HEK293 (cell line): ENCODE measurements around the gene CFAP97.

ENCODE experiments used
- CTCF ChIP-seq: fragments of 450-650 bp; formaldehyde crosslinking; IDR thresholded peaks from 2 replicates; pipeline ENCODE4 v1.5.1; 2016; ENCODE audit warnings: missing biosample characterization, missing genetic modification characterization
- RBAK ChIP-seq: fragments of 450-650 bp; formaldehyde crosslinking; IDR thresholded peaks from 2 replicates; pipeline ENCODE4 v1.5.1; 2016; ENCODE audit warnings: missing biosample characterization, missing genetic modification characterization
- REST ChIP-seq: fragments of 450-650 bp; formaldehyde crosslinking; IDR thresholded peaks from 2 replicates; pipeline ENCODE4 v1.5.1; 2016; ENCODE audit warnings: missing biosample characterization, missing genetic modification characterization
- SP7 ChIP-seq: fragments of 450-650 bp; formaldehyde crosslinking; IDR thresholded peaks from 2 replicates; pipeline ENCODE4 v1.5.1; 2016; ENCODE audit warnings: missing biosample characterization, missing genetic modification characterization
- TSHZ1 ChIP-seq: fragments of 450-650 bp; formaldehyde crosslinking; IDR thresholded peaks from 2 replicates; pipeline ENCODE4 v1.5.1; 2016; ENCODE audit warnings: missing biosample characterization, missing genetic modification characterization, borderline replicate concordance
- YY1 ChIP-seq: fragments of 450-650 bp; formaldehyde crosslinking; IDR thresholded peaks from 2 replicates; pipeline ENCODE4 v1.5.1; 2018; ENCODE audit warnings: missing biosample characterization, missing genetic modification characterization
- ZNF239 ChIP-seq: fragments of 450-650 bp; formaldehyde crosslinking; IDR thresholded peaks from 2 replicates; pipeline ENCODE4 v1.5.1; 2016; ENCODE audit warnings: missing biosample characterization, missing genetic modification characterization
- ZNF843 ChIP-seq: fragments of 450-650 bp; formaldehyde crosslinking; IDR thresholded peaks from 2 replicates; pipeline ENCODE4 v1.5.1; 2016; ENCODE audit warnings: missing biosample characterization, missing genetic modification characterization

GRCh38 chr4:185238750-185239149 lies 35.0 kb upstream of the CFAP97 start:
- TF ChIP-seq ZNF843 (tag by site-specific recombination) = no peak
- no peak for TF ChIP-seq REST (tag by site-specific recombination)
- no peak for TF ChIP-seq CTCF (tag by site-specific recombination)
- TF ChIP-seq ZNF239 (tag by site-specific recombination) = no peak
- TF ChIP-seq RBAK (tag by site-specific recombination) = no peak
- no peak for TF ChIP-seq YY1 (tag by site-specific recombination)
- no peak for TF ChIP-seq TSHZ1 (tag by site-specific recombination)
- no peak for TF ChIP-seq SP7 (tag by site-specific recombination)
